ENCODE results near the gene PLXNA2. TPM values are rescaled to one million over a fixed set of nuclear protein-coding genes. Genes with fewer than 3 reads are reported as not detected.

PLXNA2 gene
- total and polyA plus RNA-seq, 2 of the 8 experiments (the other 6 are each of a cell fraction or from before 2014, with no cell fraction given): 0.33 to 1.5 TPM

DNA sequence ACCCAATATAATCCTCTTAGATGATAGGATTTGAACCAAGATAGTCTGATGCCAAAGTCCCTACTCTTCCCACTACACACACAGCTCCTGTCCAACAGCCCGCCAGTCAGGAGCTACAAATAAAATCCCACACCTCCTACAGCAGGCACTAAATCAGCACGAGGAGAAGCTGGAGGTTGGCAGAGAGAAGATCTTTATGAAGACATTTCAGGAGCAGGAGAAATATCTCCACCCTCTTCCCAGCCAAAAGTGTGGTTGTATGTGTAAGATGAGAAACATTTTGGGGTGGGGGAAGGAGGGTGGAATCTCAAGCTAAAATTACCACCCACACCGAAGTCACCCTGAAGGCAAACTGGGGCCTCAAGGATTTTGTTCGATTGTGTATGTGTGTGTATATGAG, 54.5 kb downstream of the PLXNA2 start:
- no peak overlapping the region for H2BK120ac ChIP-seq (replicated peaks; ENCODE audit: low read depth, low read length)
- H3K14ac ChIP-seq (ENCODE audit: insufficient read length): no peak overlapping the region
- no peaks in the 10 kb centered on the region for H3K36me3 ChIP-seq (ENCODE audit: control insufficient read depth in 2 of 4, insufficient read depth in 4 of 4, low read length in 3 of 4)
- no peak overlapping the region for H3K27ac ChIP-seq (ENCODE audit: low read depth, low read length)
- H3K9me3 ChIP-seq (ENCODE audit: insufficient read depth in 2 of 2, low read depth in 1 of 2, low read length in 1 of 2): no peaks in the 10 kb centered on the region
- no peak overlapping the region for H3K56ac ChIP-seq (replicated peaks; ENCODE audit: insufficient read length, low read depth, low read length)
- CTCF ChIA-PET (ENCODE audit: partially characterized antibody): interaction anchor here (0.8 to 4.4 kb wide), 22 partner anchors 8 to 192 kb away, joined by 3 to 58 read pairs (median 5); no protein-coding TSS in a partner anchor
- no peaks in the 10 kb centered on the region for H3K23me2 ChIP-seq (ENCODE audit: low read depth, low read length)
- H3K23ac ChIP-seq (ENCODE audit: insufficient read length): no peak overlapping the region
- no peak overlapping the region for H2AFZ ChIP-seq (ENCODE audit: low read length)
- no peak overlapping the region for H2BK20ac ChIP-seq (ENCODE audit: low read length)
- H3K4ac ChIP-seq (replicated peaks; ENCODE audit: insufficient read length, low read depth, low read length): no peak overlapping the region
- H3K79me1 ChIP-seq (ENCODE audit: low read depth, low read length): no peaks in the 10 kb centered on the region
- H4K91ac ChIP-seq (replicated peaks; ENCODE audit: insufficient read length, low read length): no peak overlapping the region
- H3K79me2 ChIP-seq (ENCODE audit: control insufficient read depth in 1 of 2, insufficient read depth in 2 of 2, low read length in 2 of 2): no peaks in the 10 kb centered on the region
- H3K27me3 ChIP-seq (replicated peaks in 1 of 4; ENCODE audit: control insufficient read depth in 3 of 4, extremely low read depth in 1 of 4, insufficient read depth in 3 of 4, low read length in 3 of 4): no peaks in the 10 kb centered on the region
- no peak overlapping the region for H2BK15ac ChIP-seq (ENCODE audit: low read length)
- no peak overlapping the region for H3K4me3 ChIP-seq (ENCODE audit: extremely low read depth in 1 of 4, insufficient read depth in 2 of 4, low read depth in 3 of 4, low read length in 4 of 4)
- FAIRE-seq (no peak), DNase-seq (ENCODE audit: low read depth in 1 of 2, low spot score in 2 of 2) (no peak)
- H4K8ac ChIP-seq (ENCODE audit: extremely low read depth, insufficient read depth, low read length): no peak overlapping the region
- no peak overlapping the region for H3K18ac ChIP-seq (ENCODE audit: extremely low read depth, low read length)
- no peak overlapping the region for H2AK5ac ChIP-seq (ENCODE audit: low read depth, low read length)
- no peak overlapping the region for H4K5ac ChIP-seq (ENCODE audit: insufficient read length, low read depth, low read length)
- no peaks in the 10 kb centered on the region for H3K4me1 ChIP-seq (replicated peaks in 1 of 4; ENCODE audit: control insufficient read depth in 3 of 4, insufficient read depth in 4 of 4, low read length in 3 of 4)
- no peak overlapping the region for H3K9ac ChIP-seq (replicated peaks in 1 of 4; ENCODE audit: extremely low read depth in 1 of 4, low read depth in 3 of 4, low read length in 3 of 4)
- WGBS, 2 experiments (ENCODE audit: extremely low coverage in 1 of 2, insufficient coverage in 1 of 2, insufficient read length in 1 of 2, insufficient replicate concordance in 2 of 2, low coverage in 1 of 2, low lambda C conversion rate in 2 of 2, missing lambda C conversion rate in 1 of 2): 80% methylated on average over 4 of the region's 4 CpGs; no CpG with 5 or more reads in 1 of the 2 experiments
- H4K20me1 ChIP-seq (replicated peaks in 1 of 2; ENCODE audit: control insufficient read depth in 1 of 2, insufficient read depth in 2 of 2, low read length in 2 of 2): no peaks in the 10 kb centered on the region
- POLR2A ChIA-PET (ENCODE audit: partially characterized antibody): interaction anchor here (1.0 kb wide), 1 partner anchor 10 kb away, joined by 3 read pairs; no protein-coding TSS in a partner anchor
- no peak overlapping the region for H2BK5ac ChIP-seq (ENCODE audit: low read depth, low read length)
- H2BK12ac ChIP-seq (ENCODE audit: low read depth, low read length): no peak overlapping the region
- no peak overlapping the region for H3K4me2 ChIP-seq (ENCODE audit: insufficient read depth in 1 of 2, low read depth in 2 of 2, low read length in 2 of 2)
- TF ChIP-seq NRF1 (IDR thresholded peaks at IDR 0.05; ENCODE audit: low read depth, low read length) (no peak), CEBPB (IDR thresholded peaks at IDR 0.05; ENCODE audit: low read depth, low read length) (no peak), PHF8 (conservative IDR thresholded peaks at IDR 0.05; ENCODE audit: low read depth, low read length) (no peak), TEAD4 (IDR thresholded peaks at IDR 0.05; ENCODE audit: low read depth, low read length) (no peak), SIN3A (conservative IDR thresholded peaks at IDR 0.05 in 1 of 2, IDR thresholded peaks at IDR 0.05 in 1 of 2; ENCODE audit: low read depth in 1 of 2, low read length in 2 of 2) (no peak), KDM5A (IDR thresholded peaks at IDR 0.05; ENCODE audit: low read length) (no peak), RXRA (IDR thresholded peaks at IDR 0.05; ENCODE audit: insufficient read depth, low read depth, low read length) (no peak), TBP (IDR thresholded peaks at IDR 0.05; ENCODE audit: low read depth, low read length) (no peak), KDM1A (IDR thresholded peaks at IDR 0.05; ENCODE audit: borderline replicate concordance, low read length) (no peak), SUZ12 (IDR thresholded peaks at IDR 0.05; ENCODE audit: low read length) (no peak), CREB1 (IDR thresholded peaks at IDR 0.05) (no peak), HDAC6 (IDR thresholded peaks at IDR 0.05; ENCODE audit: low read depth, low read length) (no peak), JUND (IDR thresholded peaks at IDR 0.05; ENCODE audit: low read length) (no peak)
- TF ChIP-seq, protein P1, sequence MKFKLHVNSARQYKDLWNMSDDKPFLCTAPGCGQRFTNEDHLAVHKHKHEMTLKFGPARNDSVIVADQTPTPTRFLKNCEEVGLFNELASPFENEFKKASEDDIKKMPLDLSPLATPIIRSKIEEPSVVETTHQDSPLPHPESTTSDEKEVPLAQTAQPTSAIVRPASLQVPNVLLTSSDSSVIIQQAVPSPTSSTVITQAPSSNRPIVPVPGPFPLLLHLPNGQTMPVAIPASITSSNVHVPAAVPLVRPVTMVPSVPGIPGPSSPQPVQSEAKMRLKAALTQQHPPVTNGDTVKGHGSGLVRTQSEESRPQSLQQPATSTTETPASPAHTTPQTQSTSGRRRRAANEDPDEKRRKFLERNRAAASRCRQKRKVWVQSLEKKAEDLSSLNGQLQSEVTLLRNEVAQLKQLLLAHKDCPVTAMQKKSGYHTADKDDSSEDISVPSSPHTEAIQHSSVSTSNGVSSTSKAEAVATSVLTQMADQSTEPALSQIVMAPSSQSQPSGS (IDR thresholded peaks at IDR 0.05; ENCODE audit: low read length): no peak
